Testis (tissue), 2 donors: ENCODE results near the gene SNX32.

Experiments used
- CTCF ChIP-seq, 3 experiments: fragments of 450-650 bp in 2 of 3; fragments of 200-600 bp in 1 of 3; sonication (generic) in 1 of 3; IDR thresholded peaks; one replicate each; pipeline ENCODE4 v1.5.1; 2016 to 2019; ENCODE audit warnings: antibody characterized with exemption in 3 of 3, mild to moderate bottlenecking in 2 of 3, moderate library complexity in 1 of 3
- POLR2A ChIP-seq: fragments of 450-650 bp; IDR thresholded peaks from one replicate; pipeline ENCODE4 v1.6.1; 2017; ENCODE audit warnings: antibody characterized with exemption, mild to moderate bottlenecking, moderate library complexity

GRCh38 chr11:65786008-65786785 lies 47.6 kb upstream of the SNX32 start:
- no peak for TF ChIP-seq POLR2A
- TF ChIP-seq CTCF (IDR thresholded peaks at IDR 0.05): no peak
